Activated CD8-positive, alpha-beta memory T cell treated with anti-CD3 and anti-CD28 coated beads for 4 hours (primary cell): Measurements from ENCODE around the gene SORCS2.

Source experiments
- DNase-seq, 2 donors: peaks; one replicate each; pipeline ENCODE4 v3.0.0-alpha.2; 2020; ENCODE audit warnings: low read depth in 2 of 2

The SORCS2 gene

DNA sequence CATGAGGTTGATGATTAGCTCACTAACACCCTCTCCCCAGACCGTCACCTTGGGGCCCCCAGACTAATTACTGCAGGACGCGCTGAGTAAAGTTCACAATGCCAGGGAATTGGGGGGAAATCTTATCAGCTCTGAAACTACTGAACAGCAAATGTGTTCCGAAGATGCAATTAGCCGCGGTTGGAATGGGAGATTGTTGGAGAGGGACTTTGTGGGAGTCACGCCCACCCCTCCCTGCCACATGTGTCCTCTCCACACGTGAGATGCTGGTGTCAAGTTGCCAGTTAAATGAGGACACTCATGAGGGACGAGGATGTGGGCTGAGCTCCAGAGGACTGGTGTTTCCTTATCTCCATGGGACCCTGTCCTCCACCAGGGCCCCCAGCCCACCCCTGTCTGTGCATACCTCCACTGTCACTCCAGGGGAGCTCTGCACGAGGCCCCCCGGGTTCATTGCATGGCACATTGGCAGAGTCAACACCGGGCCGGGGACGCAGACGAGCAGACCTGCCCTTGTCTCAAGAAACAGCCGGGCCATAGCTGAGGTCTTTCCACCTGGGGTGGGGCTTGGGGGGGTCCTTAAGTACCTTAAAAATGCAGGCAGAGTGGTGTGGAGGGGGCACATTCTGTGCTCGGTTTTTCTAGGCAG is 417.8 kb downstream of the SORCS2 start:
- DNase-seq = no peak

DNA sequence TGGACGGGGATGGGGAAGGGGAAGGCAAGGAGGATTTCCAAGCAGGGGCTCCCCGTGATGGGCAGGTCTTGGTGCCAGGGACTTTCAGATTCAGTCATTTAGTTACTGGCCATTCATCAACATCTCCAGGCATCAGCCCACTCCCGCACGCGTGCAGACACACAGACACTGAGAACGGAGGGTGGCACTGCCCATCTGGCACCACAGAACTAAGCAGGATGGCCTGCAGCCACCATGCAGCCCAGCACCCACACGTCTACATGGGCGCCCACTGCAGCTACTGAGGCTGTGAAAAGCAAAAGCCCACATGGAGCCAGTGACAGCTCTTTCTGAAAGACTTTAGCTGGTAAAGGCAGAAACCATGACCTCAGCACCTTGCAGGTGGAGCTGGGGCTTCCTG is 418.5 kb downstream of the SORCS2 start:
- no peak for DNase-seq

DNA sequence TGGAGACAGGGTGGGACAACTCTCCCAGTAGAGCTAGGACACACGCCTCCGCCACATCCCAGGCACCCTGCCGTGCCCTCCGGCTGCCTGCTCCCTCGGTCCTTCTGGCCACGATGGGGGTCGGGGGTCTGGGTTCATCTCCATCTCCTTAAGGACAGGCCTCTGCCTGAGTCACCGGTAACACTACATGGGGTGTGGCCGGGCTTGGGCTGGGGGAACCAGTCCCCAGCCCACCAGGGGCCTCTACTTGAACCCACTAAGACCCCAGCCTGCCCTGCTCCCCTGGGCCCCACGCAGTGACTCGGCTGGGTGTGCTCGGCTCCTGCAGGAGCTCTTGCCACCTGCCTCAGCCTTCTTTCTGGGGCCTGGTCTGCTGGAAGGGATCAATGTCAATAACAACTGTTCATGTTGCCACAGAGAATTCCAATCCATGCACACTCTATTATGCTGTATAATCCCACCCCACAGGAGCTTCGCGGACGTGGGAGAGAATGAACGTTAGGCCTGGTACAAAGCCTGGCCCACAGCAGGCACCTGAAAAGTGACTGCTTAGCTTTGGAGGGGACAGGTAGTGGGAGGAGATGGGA is 420.1 kb downstream of the SORCS2 start:
- DNase-seq = no peak

DNA sequence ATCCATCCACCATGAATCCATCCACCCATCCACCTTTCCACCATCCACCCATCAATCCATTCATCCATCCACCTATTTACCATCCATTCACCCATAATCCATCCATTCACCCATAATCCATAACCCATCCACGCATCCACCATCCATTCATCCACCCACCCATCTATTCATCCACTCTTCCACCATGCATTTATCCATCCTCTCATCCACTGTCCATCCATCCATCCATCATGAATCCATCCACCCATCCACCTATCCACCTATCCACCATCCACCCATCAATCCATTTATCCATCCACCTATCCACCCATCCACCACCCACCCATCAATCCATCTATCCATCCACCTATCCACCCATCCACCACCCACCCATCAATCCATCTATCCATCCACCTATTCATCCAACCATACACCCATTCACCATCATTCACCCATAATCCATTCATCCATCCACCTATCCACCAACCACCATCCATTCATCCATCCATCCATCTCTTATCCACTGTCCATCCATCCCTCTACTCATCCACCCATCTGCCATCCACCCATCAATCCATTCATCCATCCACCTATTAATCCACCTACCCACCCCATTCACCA is 422.1 kb downstream of the SORCS2 start:
- DNase-seq = no peak

DNA sequence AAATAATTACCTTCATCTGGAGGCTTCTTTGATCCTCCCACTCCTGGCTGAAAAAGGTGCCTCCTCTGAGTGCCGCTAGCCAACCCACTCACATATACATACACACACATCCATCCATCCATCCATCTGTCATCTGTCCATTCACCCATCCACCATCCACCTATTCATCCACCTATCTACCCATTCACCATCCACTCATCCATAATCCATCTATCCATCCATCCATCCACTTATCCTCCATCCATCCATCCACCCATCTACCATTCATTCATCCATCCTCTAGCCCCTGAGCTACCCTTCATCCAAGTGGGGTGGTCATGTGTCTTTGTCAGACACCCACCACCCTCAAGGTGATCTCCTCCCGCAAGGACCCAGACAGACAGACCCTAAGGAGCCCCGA is 423.9 kb downstream of the SORCS2 start:
- DNase-seq = no peak

DNA sequence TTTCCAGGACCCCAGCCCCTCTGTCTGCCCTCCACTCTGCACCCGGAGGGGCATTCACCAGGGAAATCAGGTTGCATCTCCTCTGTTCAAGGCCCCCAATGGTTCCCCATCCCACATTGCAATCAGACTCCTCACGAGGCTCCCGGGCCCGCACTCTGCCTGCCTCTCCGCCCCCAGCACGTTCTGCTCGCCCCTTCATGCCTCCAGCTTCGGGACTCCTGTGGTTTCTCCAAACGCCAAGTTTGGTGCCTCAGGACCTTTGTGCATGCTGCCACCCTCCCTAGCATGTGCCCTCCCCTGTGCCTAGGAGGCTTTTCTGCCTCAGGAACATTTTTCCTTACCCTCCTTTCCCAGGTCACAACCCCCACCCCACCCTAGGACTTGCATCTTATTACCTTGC is 426.0 kb downstream of the SORCS2 start:
- DNase-seq = no peak

DNA sequence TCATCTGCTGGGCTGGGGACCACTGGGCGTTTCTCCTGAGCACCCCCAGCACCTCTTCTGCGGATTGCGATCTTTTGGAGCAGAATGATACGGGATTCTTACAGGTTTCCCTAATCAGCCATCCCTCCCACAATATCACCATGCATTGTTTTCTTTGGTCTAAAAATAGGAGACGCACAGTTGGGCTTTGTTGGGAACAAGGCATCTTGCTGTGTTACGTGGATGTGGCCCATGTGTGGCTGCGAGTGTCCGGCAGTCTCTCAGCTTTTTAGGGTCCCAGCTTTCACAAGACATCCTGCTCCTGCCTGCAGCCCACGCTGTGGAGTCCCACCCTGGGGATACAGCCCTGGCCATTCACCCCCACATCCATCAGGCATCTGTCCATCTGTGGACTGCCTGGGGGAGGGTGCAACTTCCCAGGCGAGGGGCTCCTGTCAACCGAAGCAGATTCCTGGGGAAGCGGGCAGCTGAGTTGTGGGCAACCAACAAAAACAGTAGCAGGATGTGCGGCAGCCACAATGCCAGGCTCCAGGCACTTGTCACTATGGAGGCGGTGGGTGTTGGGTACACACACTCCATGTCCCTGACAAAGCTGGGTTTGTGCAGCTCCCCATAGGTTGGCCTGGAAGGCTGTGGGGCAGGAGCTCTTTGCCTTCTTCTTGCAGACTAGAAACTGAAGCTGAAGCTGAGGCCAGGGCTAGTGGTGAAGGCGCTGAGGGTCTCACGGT is 427.9 kb downstream of the SORCS2 start:
- no peak for DNase-seq

DNA sequence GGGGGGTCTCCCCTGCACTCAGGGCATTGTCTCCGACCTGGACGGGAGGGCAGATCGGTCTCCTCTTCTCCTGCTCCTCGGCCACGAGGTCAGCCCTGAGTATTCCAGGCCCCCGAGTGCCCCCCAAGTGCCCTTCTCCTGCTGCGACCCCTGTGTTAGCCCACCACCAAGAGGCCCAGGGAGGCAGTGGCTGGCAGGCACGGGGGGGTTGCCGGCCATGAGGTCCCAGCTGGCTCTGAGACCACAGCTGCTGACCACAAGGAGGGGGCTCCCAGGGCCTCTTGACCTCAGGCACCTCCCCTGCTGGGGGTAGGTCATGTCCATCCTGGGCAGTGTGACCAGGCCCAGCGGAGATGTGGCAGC is 428.5 kb downstream of the SORCS2 start:
- no peak for DNase-seq

DNA sequence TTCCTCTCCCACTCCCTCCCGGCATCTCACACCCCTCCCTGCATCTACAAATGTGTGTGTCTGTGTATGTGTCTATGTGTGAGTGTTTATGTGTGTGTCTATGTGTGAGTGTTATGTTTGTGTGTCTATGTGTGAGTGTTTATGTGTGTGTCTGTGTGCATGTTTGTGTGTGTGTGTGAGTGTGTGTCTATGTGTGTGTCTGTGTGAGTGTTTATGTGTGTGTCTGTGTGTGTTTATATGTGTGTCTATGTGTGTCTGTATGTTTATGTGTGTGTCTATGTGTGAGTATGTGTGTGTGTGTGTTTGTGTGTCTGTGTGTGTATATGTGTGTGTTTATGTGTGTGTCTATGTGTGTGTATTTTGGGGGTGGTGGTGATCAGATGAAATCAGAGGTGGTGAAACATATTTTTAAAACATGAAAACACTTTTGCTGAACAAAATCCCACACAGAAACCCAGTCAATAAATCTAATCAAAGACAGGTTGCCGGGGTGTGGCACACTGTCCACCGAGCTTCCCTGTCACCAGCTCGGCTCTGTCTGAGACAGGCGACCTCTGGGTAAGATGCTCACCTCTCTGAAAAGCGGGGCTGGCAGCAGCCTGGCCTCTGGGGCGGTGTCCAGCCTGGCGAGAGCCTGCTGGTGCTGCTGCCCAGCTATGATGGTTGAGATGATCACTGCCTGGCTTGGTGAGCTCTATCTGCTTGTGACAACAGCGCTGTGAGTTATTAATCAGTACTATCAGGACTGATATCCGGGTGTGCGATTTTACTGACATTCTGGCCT is 429.1 kb downstream of the SORCS2 start:
- DNase-seq = no peak

DNA sequence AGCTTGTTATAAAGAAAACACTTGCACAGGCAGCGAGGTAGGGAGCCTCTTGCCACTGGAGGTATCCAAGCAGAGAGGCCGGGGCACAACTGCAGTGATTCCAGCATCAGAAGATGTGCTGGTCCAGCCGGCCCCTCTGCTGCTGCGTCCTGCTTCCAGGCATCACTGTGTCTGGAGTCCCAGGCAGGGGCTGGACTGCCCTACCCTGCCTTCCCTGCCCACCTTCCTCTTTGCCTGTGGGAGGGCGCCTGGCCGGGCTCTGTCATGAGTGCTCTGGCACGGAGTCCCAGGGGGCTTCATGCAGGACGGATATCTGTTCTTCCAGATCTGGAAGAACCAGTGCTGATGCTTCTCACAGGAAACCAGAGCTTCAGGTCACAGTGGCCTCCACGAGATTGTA is 430.0 kb downstream of the SORCS2 start:
- no peak for DNase-seq

DNA sequence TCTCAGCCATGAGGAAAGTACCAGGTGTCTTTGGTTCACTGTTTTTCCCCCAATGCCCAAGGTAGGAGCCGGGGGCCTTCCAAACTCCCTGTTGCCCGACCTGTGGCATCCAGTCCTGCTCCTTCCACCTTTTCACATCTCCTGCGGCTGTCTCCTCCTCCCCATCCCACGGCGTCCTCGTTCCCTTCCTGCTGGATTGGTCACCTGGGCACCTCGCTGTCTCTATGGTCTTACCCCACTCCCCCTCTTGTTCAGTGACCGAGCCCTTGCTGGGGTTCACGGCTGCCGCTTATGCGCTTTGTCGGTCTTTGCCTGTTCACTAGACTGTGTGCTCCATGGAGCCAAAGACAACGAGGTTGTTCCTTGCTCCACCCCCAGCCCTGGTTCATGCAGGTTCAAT is 431.1 kb downstream of the SORCS2 start:
- DNase-seq = no peak

DNA sequence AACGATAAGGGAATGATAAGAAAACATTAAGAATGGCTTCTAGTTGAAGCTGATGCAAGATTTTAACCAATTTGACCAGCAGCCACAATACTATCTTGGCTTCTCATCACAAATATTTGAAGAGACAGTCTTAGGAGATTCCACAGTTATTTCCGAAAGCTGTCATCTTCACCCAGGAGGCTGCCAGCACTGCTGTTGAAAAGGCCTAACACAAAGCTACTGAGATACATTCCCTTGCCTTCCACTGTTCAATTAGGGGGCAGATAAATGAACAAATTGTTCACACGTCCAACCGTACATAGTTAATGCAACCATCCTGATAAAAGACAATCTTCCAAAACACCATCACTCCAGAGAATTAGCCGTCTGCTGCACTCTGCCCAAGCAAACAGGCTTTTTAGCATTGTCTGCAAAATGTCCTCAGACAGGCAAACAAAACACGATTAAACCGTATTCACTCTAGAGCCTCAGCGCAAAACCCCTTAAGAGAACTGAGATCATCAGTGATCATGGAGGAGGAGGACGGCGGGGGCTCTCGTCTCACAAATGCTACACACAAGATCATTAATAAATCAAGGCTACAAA is 432.1 kb downstream of the SORCS2 start:
- no peak for DNase-seq

DNA sequence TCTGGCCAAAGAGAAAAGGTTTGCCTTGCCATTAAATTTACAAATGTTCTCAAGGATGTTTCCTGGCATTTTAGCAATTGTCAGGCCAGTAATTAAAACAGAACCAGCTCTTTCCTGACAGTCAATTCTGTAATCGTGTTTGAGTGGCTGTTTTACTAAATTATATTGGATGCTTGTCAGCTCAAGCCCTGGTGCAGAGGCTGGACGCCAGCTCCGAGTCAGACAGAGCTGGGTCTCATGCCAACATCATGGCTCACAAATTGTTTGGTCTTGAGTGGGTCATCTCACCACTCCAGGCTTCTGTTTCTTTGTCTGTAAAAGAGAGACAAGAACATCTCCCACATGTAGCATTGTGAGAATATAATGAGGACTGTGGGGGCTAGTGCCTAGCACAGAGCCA is 432.7 kb downstream of the SORCS2 start:
- DNase-seq = no peak

DNA sequence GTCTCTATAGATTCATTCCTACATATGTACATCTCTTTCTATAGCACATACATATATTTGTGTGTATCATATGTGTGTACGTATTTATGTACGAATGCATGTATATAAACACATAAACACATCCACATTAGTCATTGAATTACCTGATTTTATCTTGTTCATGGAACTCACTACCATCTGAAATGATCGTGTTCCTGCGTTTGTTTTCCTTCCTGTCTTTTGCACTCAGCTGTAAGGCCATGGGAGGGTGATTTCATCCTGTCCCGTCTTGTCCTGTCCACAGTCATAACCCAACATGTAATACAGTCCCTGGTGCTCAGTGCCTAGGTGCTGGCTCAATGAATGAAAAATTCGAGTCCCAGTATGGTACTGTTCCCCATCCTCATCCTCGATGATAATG is 434.2 kb downstream of the SORCS2 start:
- DNase-seq = no peak

DNA sequence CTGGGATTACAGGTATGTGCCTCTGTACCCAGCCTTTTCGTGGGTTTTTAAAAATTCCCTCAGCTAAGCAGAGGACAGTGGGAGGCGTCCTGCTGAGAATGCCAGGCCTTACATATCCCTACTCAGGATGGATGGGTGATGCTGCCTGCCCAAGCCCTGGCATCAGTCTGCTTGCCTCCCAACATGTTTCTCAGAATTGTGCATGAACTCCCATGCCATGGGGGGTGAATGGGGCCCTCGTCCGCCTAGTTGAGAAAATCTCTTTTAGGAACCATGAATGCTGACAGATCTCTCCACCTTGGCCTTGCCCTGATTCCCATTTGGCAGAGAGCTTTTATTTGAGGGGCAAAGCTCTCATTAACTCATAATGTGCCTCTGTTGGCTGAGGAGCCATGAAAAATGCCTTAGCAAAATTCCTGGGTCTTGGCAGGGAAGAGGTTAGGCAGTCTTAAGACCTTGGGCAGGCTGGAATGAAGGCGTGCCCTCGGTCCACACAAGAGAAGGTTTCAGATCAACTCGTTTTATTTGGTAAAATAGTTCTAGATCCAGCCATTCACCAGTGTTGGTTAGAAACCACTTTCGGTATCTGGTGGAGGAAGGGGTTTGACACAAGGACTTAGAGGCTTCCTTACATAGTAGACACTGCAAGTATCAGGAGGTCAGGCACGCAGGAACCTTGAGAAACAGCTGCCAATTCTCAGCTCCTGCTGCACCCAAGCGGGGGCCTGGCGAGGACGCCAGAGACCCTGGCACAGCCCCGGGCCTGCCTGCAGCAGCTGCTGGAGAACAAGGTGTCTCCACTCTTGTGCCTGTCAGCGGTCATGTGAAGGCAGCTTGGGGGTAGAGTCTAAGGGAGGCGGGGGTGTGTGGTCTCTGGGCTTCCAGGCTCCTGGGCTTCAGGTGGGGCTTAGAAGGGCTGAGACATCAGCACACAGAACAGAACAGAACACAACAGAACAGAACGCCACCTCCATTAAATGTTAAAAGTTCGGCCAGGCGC is 435.2 kb downstream of the SORCS2 start:
- DNase-seq = no peak

DNA sequence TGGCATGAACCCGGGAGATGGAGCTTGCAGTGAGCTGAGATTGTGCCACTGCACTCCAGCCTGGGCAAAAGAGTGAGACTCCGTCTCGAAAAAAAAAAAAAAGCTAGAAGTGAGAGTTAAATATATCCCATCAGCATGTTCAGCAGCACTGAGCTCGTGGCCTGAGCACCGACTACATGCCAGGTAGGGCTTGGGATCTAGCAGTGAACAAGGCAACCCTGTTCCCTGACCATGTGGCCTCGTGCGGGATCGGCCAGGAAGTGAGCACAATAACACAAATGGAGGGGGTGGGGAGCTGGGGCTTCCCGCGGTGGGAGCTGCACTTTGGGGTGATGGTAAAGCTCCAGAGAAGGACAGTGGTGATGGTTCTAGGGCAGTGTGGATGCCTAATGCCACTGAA is 436.1 kb downstream of the SORCS2 start:
- no peak for DNase-seq

DNA sequence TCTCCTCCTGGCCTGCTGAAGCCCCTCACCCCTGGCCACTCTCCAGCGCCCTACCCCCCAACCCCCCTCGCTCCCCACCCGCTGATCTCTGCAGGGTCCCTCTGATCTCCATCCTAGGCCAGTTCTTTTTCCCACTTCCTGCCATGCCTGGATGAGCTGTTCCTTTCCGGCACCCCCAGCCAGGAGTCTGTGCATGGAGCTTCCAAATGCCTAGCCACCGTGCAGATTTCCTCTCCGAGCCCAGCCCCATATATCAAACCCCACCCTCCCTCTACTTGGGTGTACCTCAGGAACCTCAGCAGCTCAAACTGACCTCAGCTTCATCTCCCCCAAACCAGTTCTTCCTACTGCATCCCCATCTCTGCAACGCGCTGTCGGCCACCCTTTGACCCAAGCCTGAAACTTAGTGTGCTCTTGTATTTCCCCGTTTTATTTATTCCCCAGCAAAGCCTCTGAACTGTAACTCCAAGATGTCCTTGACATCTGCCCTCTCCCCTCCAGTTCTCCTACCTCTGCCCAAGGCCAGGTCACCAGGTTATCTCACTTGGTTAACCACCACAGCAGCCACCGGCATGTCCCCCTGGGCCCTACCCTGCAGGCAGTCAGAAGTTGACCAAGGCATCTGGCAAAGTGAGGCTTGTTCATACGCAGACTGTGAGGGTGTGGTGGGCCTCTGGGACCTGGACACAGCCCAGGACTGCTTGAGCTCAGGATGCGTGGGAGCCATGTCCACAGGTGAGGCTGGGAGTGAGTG is 437.3 kb downstream of the SORCS2 start:
- no peak for DNase-seq

DNA sequence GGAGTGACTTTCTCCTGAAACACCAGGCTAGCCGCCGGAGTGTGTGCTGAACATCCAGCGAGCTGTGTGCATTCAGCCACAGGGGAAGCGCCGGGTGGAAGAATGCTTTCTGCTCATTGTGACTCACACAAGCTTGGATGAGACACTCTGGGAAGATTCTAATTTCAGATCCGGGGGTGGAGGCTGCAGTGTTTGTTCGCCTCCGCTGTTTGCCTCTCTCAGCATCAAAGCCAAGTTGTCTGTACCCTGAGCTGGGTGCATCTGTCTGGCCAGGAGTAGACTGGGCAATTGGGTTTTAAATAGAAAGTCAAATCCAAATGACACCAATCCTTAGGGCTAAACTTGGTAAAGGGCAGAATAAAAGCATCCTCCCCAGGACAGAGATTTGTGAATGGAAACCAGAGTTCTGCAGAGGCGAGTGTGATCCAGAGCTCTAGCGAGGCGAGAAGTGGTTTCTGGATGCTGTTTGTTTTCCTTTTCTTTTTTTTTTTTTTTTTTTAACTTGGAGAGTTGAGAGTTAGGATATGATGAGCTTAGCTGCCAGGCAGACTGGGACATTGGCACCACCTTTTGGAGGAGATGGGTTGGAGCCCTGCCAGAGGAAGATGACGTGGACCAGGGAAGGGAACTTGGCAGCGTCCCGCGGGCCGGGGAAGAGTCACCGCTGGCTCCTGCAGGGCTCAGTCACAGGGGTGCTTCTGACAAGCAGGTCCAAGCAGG is 438.4 kb downstream of the SORCS2 start:
- DNase-seq = no peak
